Measurements from ENCODE around the gene TAS1R3.

The TAS1R3 gene

DNA sequence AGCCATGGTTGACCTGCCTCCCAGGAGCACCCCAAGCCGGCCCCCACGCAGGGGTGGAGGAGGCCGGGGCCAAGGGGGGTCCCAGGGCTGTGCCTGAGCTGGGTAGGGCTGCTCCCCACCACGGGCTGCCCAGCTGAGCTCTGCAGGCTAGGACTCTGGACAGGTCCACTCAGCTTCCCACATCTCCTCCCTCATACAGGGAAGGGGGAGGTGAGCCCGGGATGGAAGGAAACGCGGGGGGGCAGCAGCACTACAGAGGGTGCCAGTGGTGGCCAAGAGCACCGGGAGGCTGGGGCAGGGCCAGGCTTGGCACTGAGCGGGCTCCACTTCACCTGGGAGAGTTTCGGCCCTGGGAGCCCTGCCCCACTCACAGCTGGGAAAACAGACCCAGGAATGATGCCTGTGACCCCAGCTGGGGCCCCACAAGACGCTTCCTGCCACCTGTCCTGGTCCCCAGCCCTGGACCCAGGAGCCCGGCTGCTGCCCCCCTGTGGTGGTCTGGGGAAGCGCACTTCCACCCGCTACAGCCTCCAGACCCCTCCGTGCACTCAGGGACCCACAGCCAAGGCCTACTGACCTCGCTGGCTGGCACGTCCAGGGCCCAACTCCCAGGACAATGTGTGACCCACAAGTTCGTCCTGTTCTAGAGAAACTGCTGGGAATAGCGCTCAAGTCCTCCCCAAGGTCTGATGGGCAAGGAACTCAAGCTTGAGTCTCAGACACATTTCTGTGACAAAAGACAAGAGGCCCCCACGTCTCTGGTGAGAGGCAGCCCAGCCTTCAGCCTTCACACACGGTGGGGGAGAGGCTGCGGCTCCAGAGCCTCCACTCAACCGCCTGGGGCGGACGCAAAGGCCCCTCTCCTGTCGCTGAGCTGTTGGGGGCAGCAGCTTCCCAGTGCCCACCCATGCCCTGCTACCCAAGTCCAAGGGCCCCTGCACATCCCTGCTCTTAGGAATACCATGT is 40.9 kb downstream of the TAS1R3 start:
- DNase-seq: peak; percentile 9

DNA sequence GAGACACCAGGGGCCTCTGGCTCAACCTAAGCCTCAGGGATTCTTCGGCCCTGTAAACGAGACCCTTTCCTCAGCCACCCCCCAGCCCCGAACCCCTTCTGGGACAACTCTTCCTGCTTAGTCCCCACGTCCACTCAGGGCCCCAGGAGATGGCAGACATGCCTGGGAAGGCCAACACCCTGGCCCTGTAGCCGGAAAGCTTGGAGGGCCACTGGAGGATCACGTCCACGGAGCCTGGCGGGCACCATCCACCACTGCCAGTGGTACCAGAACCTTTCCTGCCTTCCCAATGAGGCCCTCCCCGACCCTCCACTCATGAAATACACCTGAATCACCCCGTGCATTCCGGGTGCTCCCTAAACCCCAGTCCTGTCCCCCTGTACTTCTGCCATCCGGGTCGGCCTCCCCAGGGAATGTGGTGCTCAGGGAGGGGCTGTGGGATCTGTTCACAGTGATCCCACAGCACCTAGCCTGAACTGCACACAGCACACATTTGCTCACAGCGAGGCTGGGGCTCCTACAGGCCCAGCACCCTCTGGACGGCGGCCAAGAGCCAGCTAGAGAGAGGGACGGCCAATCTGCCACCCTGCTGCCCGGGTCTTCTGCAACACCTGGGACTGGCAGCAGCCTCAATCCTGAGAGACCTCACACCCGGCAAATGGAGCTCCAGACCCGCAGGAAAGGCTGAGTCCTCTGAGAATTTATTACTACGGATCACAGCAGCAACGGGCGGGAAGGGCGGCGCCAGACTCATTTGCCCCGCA is 42.2 kb downstream of the TAS1R3 start:
- no peak for DNase-seq

DNA sequence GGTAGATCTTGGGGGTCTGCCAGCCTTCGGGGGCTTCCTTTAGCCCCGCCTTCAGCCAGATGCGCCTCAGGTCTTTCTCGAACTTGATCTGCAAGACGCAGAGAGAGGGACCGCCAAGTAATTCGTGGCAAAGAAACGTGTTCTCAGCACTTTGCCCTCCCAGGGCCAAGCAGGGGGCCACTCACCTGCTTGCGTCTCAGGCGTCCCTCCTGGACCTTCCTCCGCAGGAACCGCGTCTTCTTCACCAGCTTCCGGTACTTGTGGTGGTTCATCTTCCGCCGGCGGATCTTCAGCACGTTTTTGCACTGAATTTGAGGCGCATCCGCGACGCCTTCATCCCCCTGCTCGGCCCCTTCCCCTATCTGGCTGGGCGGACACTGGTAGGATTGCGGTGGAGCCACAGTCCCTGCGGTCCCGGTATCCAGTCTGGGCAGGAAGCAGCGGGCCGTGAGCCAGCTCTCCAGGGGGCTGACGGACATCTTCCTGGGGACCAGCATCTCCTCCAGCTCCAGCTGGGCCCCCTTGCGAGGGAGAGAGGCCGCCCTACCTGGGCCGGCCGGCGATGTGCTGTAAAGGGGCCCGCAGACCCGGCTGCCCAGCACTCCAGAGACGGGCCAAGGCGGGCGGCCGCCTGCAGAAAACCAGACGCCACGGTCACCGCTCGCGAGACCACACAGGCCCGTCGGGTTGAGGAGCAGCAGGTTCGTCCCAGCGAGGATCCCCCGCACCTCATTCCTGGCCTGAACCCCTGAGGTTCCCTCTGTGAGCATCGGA is 42.9 kb downstream of the TAS1R3 start:
- no peak for DNase-seq

DNA sequence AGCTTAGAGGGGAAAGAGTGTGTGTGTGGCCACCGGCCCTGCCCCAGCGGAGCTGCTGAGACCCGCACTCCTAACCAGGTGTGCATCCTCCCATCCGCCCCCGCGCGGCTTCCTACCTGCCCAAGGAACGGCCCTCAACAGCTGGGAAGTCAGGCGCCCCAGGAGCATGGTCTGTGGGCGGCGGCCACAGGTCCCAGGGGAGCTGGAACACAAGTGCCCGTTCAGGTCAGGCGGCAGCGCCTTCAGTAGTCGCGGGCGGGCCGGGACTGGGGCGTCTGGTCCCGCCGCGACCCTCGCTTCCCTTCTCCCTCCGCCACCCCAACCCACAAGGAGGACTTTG is 43.5 kb downstream of the TAS1R3 start:
- no peak for DNase-seq

DNA sequence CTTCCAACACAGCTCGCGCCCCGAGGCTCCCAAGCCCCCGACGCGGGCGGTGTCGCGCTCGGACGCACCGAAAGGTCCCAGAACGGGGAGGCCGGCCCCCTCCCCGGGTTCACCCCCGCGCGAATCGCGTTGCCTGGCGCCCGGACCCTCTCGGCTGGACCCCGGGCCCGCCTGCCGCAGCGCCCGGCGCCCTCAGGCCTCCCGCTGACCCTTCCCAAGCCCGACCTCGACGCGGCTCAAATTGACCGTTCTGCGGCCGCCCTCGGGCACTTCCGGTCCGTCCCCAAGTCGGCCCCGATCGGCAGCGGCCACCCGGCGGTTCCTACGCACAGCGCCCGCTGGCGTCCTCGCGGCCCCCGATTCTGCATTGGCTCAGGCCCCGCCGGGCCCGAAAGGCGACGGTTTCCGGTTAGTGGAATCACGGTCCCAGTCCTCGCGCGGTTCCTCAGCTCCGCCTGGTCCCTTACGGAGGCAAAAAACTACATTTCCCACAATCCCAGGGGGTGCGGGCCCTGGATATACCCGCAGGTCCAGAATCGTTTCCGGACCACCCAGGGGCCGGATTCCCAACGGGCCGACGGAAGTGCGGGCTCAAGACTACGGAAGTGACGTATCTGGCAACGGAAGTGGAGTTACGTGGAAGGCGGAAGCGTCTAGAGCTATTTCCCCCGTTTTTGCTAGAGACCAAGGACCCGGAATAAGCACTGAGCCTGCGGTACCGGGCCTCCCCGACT is 44.0 kb downstream of the TAS1R3 start, which contains the start of gene AURKAIP1:
Gene AURKAIP1 (minus strand): TSS at position 279 of the 734 bp plus-strand sequence. CDS start 451 bp downstream, outside the sequence.
- peak; percentile 97 for DNase-seq

DNA sequence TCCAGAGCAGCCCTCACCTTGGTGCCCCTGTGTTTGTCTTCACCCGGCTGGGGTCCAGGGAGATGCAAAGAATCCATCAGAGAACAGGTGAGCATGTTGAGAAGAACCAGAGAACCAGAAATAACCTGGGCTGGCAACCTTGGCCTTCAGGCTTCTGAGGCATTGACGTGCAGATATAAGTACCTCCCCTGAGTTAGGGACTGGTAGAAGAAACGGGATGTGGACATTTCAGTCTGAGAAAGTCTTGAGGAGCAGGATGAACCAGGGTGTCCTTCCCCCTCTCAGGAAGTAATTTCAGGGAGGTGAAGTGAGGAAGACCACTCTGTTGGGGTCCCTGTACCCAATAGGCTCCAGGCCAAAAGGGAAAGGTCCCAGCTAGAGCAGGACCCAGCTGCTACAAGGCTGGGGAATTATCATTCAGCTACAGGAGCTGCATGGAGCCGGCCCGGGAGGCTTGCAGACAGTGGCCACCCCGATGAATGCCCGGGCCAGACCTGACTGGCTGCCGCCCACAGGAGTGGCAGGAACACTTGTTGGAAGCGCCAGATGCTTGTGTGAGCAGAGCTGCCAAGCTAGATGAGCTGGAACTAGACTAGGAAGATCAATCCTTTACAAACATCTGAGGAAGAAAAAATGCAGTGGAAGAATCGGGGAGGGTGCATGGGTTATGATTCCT is 45.6 kb downstream of the TAS1R3 start:
- DNase-seq: no peak

DNA sequence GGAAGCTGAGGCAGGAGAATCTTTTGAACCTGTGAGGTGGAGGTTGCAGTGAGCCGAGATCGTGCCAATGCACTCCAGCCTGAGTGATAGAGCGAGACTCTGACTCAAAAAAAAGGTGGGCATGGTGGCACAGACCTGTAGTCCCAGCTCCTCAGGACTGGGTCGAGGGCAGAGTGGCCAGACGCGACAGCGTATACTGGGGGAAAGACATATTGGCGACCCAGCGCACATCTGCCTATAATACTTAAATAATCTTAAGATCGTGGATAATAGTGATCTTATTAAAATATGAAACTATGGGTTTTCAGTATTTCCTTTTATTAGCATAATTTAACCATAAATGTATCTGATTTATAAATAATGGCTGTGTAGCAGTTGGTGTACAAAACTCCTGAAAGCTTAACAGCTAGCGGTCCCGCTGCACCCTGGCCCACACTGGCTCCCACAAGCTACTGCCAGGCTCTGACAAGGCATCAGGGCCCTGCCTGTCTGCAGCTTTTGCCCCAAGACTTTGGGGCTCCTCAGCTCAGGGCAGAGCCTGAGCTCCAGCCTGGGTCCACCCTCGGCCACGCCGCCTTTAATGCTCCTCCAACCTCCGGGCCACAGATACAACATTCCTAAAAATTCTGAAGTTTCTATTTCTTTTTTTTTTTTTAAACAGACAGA is 46.6 kb downstream of the TAS1R3 start:
- DNase-seq: no peak

DNA sequence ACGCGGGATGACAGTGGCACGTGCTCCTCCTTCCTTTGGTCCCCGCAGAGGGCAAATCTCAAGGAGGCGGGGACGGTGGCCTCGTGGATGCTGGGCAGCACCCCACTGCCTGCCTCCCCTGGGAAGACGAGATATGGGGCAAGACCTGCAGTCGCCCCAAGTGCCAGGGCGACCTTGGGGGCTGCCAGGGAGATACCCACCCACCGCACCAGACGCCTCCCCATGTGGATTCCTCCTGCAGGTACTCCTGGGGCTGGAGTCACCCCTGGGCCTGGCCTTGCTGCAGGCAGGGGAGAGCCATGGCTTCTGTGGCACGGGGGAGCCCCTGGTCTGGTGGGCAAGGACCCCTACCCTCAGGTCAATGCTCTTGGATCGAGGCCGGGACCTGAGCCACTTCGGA is 49.8 kb downstream of the TAS1R3 start:
- no peak for DNase-seq

DNA sequence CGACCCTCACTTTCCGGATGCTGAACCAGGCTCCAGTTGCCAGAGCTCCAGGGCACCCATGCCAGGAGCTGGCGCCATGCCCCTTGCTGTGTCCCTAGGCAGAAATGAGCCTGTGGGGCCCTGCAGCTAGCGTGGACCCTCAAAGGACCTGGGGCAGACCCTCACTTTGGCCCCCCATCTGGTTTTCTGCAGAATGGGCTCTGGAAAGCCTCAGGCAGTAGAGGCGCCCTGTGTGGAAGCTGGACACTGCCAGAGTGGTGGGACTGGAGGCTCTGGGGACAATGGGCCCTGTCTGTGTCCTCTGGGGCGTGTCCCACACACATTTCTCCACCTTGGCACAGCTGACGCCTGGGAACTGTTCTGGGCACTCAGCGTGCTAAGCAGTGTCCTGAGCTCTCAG is 50.2 kb downstream of the TAS1R3 start:
- DNase-seq: no peak
